ENCODE results near the gene MAPK8IP2.
A peak's percentile ranks its signal among the peaks of the same experiment; 100 is the strongest.

Gene MAPK8IP2

DNA sequence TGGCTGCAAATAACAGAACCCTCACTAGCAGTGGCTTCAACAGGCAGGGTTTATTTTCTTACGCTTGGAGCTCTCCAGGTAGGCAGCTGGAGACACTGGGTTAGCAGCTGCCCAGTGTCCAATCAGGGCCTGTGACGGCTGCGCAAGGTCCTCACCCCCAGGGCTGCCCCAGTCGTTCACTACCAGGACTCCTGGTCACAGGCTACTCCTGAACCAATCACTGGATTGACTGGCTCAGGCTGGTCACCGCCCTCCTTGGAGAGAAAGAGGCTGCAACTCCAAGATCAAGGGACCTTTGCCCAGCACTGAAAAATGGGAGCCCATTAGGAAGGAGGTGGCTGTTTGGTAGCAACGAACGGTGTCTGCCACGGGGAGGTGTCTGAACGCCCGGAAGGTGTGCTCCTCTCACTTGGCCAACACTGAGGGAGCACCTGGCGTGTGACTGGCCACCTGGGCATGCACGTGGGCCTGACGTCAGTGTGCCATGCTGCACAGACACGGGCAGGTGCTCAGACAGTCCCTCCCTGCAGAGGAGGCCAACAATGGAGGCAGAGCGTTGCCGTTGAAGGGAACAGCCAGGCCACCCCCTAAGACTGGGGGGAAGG is 22.2 kb downstream of the MAPK8IP2 start:
- Mint-ChIP-seq H3K4me1 (peaks cover 54% of the 10 kb centered on the region), H3K27ac (peak overlapping the region; percentile 100), H3K9me3 (no peaks in the 10 kb centered on the region), H3K36me3 (peaks cover 7% of the 10 kb centered on the region), H3K27me3 (no peaks in the 10 kb centered on the region), H3K4me3 (peak overlapping the region; percentile 85)
- no peak for DNase-seq
- CTCF ChIA-PET, result interaction anchor here (2.2 to 3.7 kb wide), 3 partner anchors 69 to 95 kb away, joined by 6 to 46 read pairs (median 14); partner anchors contain the start of genes SCO2 and TYMP

DNA sequence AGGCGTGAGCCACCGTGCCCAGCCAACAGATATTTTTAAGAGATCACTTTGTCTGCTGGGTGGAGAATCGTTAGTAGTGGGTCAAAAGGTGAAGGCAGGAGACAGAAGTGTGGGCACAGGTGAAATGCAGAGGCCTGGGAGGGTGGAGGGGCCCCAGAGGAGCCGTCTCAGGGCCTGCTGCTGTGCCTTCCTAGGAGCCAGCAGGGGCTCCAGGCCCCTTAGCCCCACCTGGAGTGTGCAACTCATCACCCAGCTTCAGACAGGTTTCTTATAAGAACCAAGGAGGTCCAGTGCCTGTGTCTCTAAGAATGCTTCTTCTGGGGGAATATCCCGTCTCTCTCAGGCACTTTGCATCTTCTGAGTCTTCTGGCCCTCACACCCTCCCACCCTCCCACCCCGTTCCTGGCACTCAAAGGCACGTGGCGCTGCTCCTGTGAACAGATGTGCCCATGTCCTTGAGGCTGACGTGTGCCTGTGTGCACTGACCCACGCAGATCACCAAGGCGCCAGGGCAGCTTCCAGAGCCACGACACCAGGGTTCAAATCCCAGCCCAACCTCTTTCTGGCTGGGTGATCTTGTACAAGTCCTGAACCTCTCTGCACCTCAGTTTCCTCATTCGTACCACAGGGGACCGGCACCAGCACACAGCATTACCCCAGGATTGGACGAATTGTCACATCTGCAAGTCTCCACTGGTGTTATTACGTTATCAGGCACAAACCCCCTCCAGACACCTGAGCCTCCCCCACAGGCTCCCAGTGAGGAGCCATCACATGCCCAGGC is 23.9 kb downstream of the MAPK8IP2 start:
- H3K27ac Mint-ChIP-seq, result no peak overlapping the region
- H3K4me3 Mint-ChIP-seq, result no peak overlapping the region
- peaks cover 9% of the 10 kb centered on the region for H3K27me3 Mint-ChIP-seq
- DNase-seq, result no peak
- CTCF ChIA-PET, result no interaction called here
- H3K9me3 Mint-ChIP-seq, result no peaks in the 10 kb centered on the region
- H3K36me3 Mint-ChIP-seq, result peaks cover 9% of the 10 kb centered on the region
- peaks cover 58% of the 10 kb centered on the region for H3K4me1 Mint-ChIP-seq

DNA sequence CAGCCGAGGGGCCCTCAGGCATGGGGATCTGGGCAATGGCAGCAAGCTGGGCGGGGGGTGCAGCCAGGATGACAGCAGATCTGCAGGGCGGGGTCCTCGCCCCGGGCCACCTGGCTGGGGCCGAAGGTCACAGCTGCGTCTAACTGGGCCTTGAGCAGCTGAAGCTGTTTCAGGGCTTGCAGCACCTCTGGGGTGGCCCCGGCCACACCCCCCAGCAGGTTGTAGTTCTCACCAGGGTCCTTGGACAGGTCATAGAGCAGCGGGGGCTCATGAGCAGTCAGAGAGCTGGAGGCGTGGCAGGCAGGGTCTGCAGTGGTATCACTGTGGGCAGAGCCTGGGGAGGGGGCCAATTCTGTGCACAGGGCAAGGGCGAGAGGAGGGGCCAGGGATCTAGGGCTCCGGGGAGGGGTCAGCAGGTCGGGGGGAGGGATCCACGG is 24.6 kb downstream of the MAPK8IP2 start:
- Mint-ChIP-seq H3K27me3 (peaks cover 15% of the 10 kb centered on the region), H3K27ac (peak overlapping the region; percentile 33), H3K36me3 (peaks cover 9% of the 10 kb centered on the region), H3K9me3 (no peaks in the 10 kb centered on the region), H3K4me3 (no peak overlapping the region), H3K4me1 (peaks cover 52% of the 10 kb centered on the region)
- no peak for DNase-seq
- CTCF ChIA-PET, result no interaction called here

DNA sequence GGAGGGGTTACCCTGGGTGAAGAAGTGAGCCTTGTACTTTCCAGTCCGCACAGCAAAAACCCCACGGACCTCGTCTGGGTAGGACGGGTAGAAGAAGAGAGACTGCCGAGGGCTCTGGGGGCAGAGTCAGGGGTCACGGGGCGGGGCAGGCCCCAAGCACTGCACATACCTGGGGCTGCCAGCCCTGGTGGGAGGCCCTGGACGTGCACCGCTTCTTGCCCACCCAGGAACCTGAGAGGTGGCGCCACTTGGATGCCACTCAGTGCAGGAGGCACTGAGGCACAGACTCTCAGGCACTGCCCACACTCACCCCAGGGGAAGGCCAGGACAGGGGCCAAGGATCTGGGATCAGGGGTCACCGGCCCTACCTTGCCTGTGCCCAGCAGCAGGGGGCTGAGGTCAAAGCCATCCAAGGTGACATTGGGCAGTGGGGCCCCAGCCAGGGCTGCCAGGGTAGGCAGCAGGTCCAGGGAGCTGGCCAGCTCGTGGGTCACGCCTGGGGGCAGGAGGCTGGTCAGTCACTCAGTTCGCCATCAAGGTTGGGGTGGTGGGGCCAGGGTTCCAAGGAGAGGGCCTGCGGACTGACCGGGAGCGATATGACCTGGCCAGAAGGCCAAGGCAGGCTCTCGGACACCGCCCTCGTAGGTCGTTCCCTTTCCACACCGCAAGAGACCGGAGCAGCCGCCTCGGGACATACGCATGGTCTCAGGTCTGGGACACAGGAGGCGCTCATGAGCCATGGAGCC is 25.1 kb downstream of the MAPK8IP2 start:
- Mint-ChIP-seq H3K27me3 (peaks cover 17% of the 10 kb centered on the region), H3K36me3 (peaks cover 9% of the 10 kb centered on the region), H3K4me1 (peaks cover 46% of the 10 kb centered on the region), H3K27ac (no peak overlapping the region), H3K4me3 (no peak overlapping the region), H3K9me3 (no peaks in the 10 kb centered on the region)
- DNase-seq, result no peak
- CTCF ChIA-PET, result interaction anchor here (1.1 to 1.3 kb wide), 2 partner anchors 65 to 117 kb away, joined by 4 to 5 read pairs; no protein-coding TSS in a partner anchor

DNA sequence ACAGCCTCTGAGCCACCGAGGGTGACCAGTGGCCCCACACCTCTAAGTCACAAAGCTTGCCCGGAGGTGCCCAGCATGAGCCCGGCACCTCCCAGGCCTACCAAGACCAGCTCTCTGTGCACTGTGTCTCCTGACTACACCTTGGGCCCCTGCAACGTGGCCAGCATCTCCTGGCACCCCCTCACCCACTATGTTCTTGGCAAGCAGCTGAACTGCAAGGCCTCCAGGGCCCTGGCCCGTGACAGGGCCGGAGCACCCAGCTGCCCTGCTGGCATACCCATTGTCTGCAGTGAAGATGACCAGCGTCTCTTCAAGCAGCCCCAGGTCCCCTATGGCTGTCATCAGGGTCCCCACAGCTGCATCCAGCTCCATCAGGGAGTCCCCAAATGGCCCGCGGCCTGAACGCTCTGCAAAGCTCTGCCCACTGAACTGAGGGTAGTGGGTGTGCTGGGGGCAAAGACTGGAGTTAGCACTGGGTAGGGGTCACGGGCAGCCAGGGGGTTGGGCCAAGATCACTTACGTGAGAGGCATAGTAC is 25.8 kb downstream of the MAPK8IP2 start:
- CTCF ChIA-PET, result interaction anchor here (1.1 to 1.3 kb wide), 2 partner anchors 64 to 118 kb away, joined by 4 to 5 read pairs; no protein-coding TSS in a partner anchor
- no peak for DNase-seq
- peak overlapping the region; percentile 69 for H3K4me3 Mint-ChIP-seq
- H3K4me1 Mint-ChIP-seq, result peaks cover 39% of the 10 kb centered on the region
- H3K27ac Mint-ChIP-seq, result peak overlapping the region; percentile 75
- H3K36me3 Mint-ChIP-seq, result peaks cover 9% of the 10 kb centered on the region
- no peaks in the 10 kb centered on the region for H3K9me3 Mint-ChIP-seq
- H3K27me3 Mint-ChIP-seq, result peaks cover 17% of the 10 kb centered on the region

DNA sequence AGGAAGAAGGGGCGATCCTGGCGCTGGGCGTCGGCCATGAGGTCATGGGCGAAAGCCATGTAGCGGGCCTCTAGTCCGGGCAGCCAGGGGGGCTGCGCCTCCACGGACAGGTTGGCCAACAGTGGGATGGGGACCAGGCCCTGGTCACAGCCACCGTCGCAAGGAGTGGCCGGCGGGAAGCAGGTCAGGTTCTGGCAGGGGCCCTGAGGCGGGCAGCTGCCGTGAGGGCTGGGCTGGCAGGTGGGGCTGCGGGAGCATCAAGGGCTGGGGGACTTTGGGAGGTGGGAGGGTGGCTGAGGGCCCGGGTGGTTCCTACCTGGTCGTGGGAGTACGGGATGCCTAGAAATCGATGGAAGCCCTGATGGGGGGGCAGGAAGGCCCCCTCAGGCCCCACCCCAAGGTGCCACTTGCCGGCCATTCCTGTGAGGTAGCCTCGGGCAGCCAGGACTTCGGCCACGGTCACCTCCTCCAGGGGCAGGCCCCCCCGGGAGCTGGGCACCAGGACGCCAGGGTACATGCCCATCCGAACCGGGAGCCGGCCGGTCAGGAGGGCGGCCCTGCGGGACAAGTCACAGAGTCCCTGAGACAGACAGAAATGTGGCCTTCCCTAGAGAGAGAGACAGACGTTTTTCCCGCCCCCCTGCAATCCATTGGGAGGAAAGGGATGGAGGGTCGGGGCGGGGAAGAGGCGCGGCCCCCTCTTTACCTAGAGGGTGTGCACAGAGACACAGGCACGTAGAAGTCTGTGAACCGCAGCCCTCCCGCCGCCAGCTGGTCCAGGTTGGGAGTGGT is 26.5 kb downstream of the MAPK8IP2 start:
- Mint-ChIP-seq H3K9me3 (no peaks in the 10 kb centered on the region), H3K27ac (peak overlapping the region; percentile 82), H3K27me3 (peaks cover 17% of the 10 kb centered on the region), H3K36me3 (peaks cover 9% of the 10 kb centered on the region), H3K4me1 (peaks cover 33% of the 10 kb centered on the region), H3K4me3 (peak overlapping the region; percentile 84)
- DNase-seq, result no peak
- CTCF ChIA-PET, result interaction anchor here (0.9 to 1.3 kb wide), 5 partner anchors 10 to 375 kb away, joined by 3 to 5 read pairs (median 4); no protein-coding TSS in a partner anchor

DNA sequence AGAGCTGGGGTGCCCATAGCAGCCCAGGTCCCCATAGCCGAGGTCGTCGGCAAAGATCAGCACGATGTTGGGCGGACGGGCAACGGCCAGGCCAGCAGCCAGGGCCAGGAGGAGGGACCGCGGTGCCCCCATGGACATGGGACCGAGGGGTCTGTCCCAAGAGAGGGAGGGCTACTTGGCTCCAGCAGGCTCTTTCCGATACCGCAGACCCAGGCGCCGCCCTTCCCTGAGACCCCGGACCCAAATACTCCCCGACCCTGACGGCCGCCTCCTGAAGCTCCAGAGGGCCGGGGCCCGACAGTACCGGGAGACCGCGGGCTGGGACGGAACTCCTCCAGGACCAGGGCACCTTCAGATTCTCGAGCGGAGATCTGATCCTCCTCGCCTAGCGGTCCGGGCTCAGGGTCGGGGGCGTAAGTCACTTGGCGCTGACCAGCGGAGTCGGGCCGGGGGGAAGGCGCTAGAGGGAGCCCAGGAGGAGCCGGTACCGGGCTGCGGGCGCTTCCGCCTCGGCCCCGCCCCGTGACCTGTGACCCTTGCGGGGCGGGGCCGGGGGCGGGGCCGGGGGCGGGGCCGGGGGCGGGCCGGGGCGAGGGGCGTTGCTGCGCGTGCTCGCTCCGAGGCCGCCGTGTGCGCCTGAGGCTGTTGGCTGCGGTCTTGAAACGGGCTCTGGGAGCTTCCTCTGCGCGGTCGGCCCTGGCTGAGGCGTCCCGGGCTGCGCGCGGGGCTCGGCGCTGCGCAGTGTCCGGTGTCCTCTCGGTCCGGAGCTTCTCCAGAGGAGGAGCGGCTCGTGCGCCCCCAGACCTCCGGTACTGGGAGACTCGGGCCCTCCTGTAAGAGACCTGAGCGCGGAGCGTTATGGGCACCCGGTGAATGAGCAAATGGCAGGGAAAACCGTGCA is 27.3 kb downstream of the MAPK8IP2 start, which contains the start of gene ARSA:
Gene ARSA, minus strand, starts transcription at position 511 of the 901 bp plus-strand sequence. Its CDS starts 373 bp downstream, at position 138.
- Mint-ChIP-seq H3K9me3 (no peaks in the 10 kb centered on the region), H3K4me3 (peak within 1 kb of the TSS; percentile 84), H3K27ac (peak within 1 kb of the TSS; percentile 82), H3K27me3 (peaks cover 18% of the 10 kb centered on the region), H3K36me3 (peaks cover 9% of the 10 kb centered on the region), H3K4me1 (peaks cover 24% of the 10 kb centered on the region)
- CTCF ChIA-PET, result interaction anchor here (0.6 to 1.3 kb wide), 5 partner anchors 11 to 376 kb away, joined by 3 to 5 read pairs (median 3); no protein-coding TSS in a partner anchor
- DNase-seq, result peak; percentile 87

DNA sequence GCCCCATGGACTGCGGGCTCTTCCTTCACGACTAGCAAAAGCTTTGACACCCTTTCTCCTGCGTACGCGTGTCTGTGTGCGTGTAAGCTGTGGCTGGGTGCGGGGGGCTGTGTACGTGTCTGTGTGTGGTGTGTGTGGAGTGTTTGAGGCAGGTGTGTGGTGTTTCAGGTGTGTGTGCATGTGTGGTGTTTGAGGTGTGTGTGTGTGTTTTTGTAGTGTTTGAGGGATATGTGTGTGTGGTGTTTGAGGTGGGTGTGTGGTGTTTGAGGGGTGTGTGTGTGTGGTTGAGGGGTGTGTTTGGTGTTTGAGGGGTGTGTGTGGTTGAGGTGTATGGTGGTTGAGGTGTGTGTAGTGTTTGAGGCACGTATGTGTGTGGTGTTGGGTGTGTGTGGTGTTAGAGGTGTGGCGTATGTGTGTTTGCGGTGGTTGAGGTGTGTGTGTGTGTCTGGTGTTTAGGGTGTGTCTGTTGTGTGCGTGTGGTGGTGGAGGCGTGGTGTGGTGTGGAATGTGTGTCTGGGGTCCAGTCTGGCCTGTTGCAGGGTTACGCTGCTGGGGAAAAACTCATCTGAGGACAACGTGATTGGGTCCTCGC is 28.0 kb downstream of the MAPK8IP2 start:
- peaks cover 19% of the 10 kb centered on the region for H3K4me1 Mint-ChIP-seq
- H3K9me3 Mint-ChIP-seq, result no peaks in the 10 kb centered on the region
- H3K4me3 Mint-ChIP-seq, result peak overlapping the region; percentile 84
- peaks cover 9% of the 10 kb centered on the region for H3K36me3 Mint-ChIP-seq
- no peak for DNase-seq
- H3K27me3 Mint-ChIP-seq, result peaks cover 23% of the 10 kb centered on the region
- H3K27ac Mint-ChIP-seq, result peak overlapping the region; percentile 56
- CTCF ChIA-PET, result interaction anchor here (0.6 to 1.3 kb wide), 3 partner anchors 13 to 64 kb away, joined by 3 to 5 read pairs (median 4); no protein-coding TSS in a partner anchor

DNA sequence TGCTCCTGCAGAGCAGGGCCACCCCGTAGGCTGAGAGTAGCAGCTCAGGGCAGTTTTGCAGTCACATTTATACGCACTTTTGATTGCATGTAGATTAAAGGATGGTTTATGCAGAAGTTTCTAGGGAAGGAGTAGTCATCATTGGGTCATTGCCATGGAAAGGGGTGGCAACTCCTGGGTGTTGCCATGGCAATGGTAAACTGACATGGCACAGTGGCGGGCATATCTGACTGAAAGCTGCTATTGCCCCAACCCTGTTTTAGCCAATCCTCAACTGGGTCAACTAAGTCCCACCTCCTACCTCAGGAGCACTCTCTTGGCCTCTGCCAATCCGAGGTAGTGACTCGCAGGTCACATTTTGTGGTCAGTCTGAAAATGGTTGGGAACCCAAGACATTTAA is 29.8 kb downstream of the MAPK8IP2 start:
- Mint-ChIP-seq H3K4me1 (peaks cover 19% of the 10 kb centered on the region), H3K36me3 (peaks cover 4% of the 10 kb centered on the region), H3K9me3 (no peaks in the 10 kb centered on the region), H3K27ac (no peak overlapping the region), H3K27me3 (peaks cover 30% of the 10 kb centered on the region), H3K4me3 (no peak overlapping the region)
- no peak for DNase-seq
- CTCF ChIA-PET, result interaction anchor here (1.2 to 2.0 kb wide), 2 partner anchors 8 to 9 kb away, joined by 3 to 6 read pairs; no protein-coding TSS in a partner anchor

DNA sequence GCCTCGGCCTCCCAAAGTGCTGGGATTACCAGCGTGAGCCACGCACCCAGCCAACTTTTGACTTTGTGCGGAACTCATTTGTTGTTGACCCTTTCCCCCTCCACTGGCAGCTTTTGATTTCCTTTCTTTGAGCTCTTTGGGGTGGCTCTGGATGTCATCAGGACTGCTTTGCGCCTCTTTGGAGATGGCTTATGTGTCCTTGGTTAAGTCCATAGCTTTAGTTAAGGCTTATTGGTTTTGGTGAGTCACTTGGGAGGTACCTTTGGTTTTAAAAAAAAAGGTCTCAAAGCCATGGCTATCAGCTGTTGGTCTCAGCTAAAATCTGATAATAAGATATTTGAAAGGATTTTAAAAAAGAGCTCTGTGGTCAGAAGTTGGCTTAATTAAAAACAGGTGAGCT is 32.5 kb downstream of the MAPK8IP2 start:
- H3K36me3 Mint-ChIP-seq, result peaks cover 2% of the 10 kb centered on the region
- CTCF ChIA-PET, result interaction anchor here (0.6 kb wide), 1 partner anchor 52 kb away, joined by 3 read pairs; no protein-coding TSS in a partner anchor
- DNase-seq, result no peak
- peaks cover 37% of the 10 kb centered on the region for H3K27me3 Mint-ChIP-seq
- no peak overlapping the region for H3K27ac Mint-ChIP-seq
- no peaks in the 10 kb centered on the region for H3K9me3 Mint-ChIP-seq
- no peak overlapping the region for H3K4me3 Mint-ChIP-seq
- peaks cover 12% of the 10 kb centered on the region for H3K4me1 Mint-ChIP-seq

DNA sequence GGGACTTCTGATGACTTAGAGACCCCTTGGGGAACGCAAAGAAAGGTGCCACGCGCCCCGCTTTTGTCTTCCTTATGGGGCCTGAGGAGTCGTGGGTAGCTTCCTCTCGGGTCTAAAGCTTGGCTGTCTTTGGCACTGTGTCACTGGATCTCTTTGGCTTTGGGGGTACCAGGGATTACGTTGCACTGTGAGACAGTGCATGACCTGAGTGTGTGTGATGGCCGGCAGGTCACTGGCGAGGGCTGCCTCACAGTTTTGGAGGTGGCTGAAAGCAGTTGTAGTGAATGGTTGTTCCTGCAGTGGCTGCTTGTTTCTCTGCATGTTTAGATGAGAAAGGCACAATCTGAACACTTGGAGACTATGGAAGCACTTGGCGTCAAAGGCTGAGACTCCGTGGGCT is 33.2 kb downstream of the MAPK8IP2 start:
- H3K27ac Mint-ChIP-seq, result no peak overlapping the region
- CTCF ChIA-PET, result interaction anchor here (0.6 kb wide), 1 partner anchor 53 kb away, joined by 3 read pairs; no protein-coding TSS in a partner anchor
- H3K9me3 Mint-ChIP-seq, result no peaks in the 10 kb centered on the region
- no peaks in the 10 kb centered on the region for H3K36me3 Mint-ChIP-seq
- H3K4me1 Mint-ChIP-seq, result peaks cover 6% of the 10 kb centered on the region
- no peak overlapping the region for H3K4me3 Mint-ChIP-seq
- peaks cover 32% of the 10 kb centered on the region for H3K27me3 Mint-ChIP-seq
- DNase-seq, result no peak

DNA sequence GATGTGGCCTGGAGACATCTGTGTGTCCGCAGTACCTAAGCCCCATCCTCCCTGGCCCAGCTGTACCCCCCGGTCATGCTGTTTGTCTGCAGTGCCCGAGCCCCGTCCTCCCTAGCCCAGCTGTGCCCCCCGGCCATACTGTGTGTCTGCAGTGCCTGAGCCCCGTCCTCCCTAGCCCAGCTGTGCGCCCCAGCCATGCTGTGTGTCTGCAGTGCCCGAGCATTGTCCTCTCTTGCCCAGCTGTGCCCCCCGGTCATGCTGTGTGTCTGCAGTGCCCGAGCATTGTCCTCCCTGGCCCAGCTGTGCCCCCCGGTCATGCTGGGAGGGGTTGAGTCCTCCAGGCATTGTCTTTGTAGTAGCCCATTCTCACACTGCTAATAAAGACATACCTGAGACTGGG is 35.0 kb downstream of the MAPK8IP2 start:
- H3K27ac Mint-ChIP-seq, result no peak overlapping the region

More for the DNA sequence above, 35.0 kb downstream of the MAPK8IP2 start:
- CTCF ChIA-PET, result no interaction called here
- no peak overlapping the region for H3K4me3 Mint-ChIP-seq
- H3K36me3 Mint-ChIP-seq, result no peaks in the 10 kb centered on the region
- H3K9me3 Mint-ChIP-seq, result no peaks in the 10 kb centered on the region
- H3K27me3 Mint-ChIP-seq, result peaks cover 28% of the 10 kb centered on the region
- DNase-seq, result no peak
- H3K4me1 Mint-ChIP-seq, result no peaks in the 10 kb centered on the region

Data from activated naive CD4-positive, alpha-beta T cell treated with anti-CD3 and anti-CD28 coated beads, Interleukin-2, amount 10 ng/mL, durations not matched to agents 7 days and 5 days (primary cell).